ENCODE measurements around the gene COL11A1.

GRCh38 chr1:102891868-102892625 lies 216.3 kb downstream of the COL11A1 start:
- no peak for TF ChIP-seq POLR2A (IDR thresholded peaks at IDR 0.05)
- TF ChIP-seq CTCF (IDR thresholded peaks at IDR 0.05 in 4 of 5, conservative IDR thresholded peaks at IDR 0.05 in 1 of 5), result no peak

Measured in gastrocnemius medialis (tissue), 4 donors.